Measurements from ENCODE around the gene GAK. TPM values are rescaled to one million over a fixed set of nuclear protein-coding genes. Genes with fewer than 3 reads are reported as not detected.

The GAK gene
- total RNA-seq, 4 donors from 2014 or later: 70.1 to 95.3 (median 78.1) TPM

- TF ChIP-seq POLR2AphosphoS5 (IDR thresholded peaks at IDR 0.05) (no peak), CTCF (IDR thresholded peaks at IDR 0.05) (no peak), EP300 (IDR thresholded peaks at IDR 0.05) (no peak), POLR2A (IDR thresholded peaks at IDR 0.05) (no peak)
- Histone ChIP-seq H3K4me1 (no peaks in the 10 kb centered on the region), H3K27me3 (no peaks in the 10 kb centered on the region), H3K27ac (no peak overlapping the region), H3K36me3 (peaks cover 0 to 99% of the 10 kb centered on the region in 2 donors), H3K4me3 (no peak overlapping the region), H3K9me3 (no peaks in the 10 kb centered on the region)
- no peak for ATAC-seq
- WGBS, 2 donors (ENCODE audit: low coverage in 1 of 2): 100% methylated on average over 2 of the region's 24 CpGs; no CpG with 5 or more reads in 1 of the 2 donors
Observed at GRCh38 chr4:959338-960139, 27.4 kb upstream of the GAK start.

- Histone ChIP-seq H3K27me3 (no peaks in the 10 kb centered on the region), H3K9me3 (no peaks in the 10 kb centered on the region), H3K27ac (no peak overlapping the region), H3K36me3 (peaks cover 0 to 99% of the 10 kb centered on the region in 2 donors), H3K4me3 (no peak overlapping the region), H3K4me1 (no peaks in the 10 kb centered on the region)
- no peak for ATAC-seq
- no peak for TF ChIP-seq CTCF (IDR thresholded peaks at IDR 0.05)
- no peak for TF ChIP-seq EP300 (IDR thresholded peaks at IDR 0.05)
- TF ChIP-seq POLR2A (IDR thresholded peaks at IDR 0.05): no peak
- TF ChIP-seq POLR2AphosphoS5 (IDR thresholded peaks at IDR 0.05): no peak
- 62% methylated on average over 3 of the region's 17 CpGs; no CpG with 5 or more reads in 1 of the 2 donors for WGBS, 2 donors (ENCODE audit: low coverage in 1 of 2)
Observed at GRCh38 chr4:958696-959337, 26.7 kb upstream of the GAK start.

GRCh38 chr4:958314-958665 is 26.2 kb upstream of the GAK start:
- H3K27me3 ChIP-seq: no peaks in the 10 kb centered on the region
- TF ChIP-seq POLR2A (IDR thresholded peaks at IDR 0.05) (no peak), EP300 (IDR thresholded peaks at IDR 0.05) (no peak), POLR2AphosphoS5 (IDR thresholded peaks at IDR 0.05) (no peak), CTCF (IDR thresholded peaks at IDR 0.05) (no peak)
- peaks cover 0 to 99% of the 10 kb centered on the region in 2 donors for H3K36me3 ChIP-seq
- no peak overlapping the region for H3K27ac ChIP-seq
- no peaks in the 10 kb centered on the region for H3K9me3 ChIP-seq
- ATAC-seq: no peak
- no peaks in the 10 kb centered on the region for H3K4me1 ChIP-seq
- no peak overlapping the region for H3K4me3 ChIP-seq
- WGBS, 2 donors (ENCODE audit: low coverage in 1 of 2): 90% methylated on average over 3 of the region's 17 CpGs; no CpG with 5 or more reads in 1 of the 2 donors

GRCh38 chr4:957581-958313 is 25.6 kb upstream of the GAK start:
- Histone ChIP-seq H3K27me3 (no peaks in the 10 kb centered on the region), H3K36me3 (peaks cover 0 to 99% of the 10 kb centered on the region in 2 donors), H3K4me3 (no peak overlapping the region), H3K9me3 (no peaks in the 10 kb centered on the region), H3K27ac (no peak overlapping the region), H3K4me1 (no peaks in the 10 kb centered on the region)
- no peak for TF ChIP-seq POLR2A (IDR thresholded peaks at IDR 0.05)
- TF ChIP-seq EP300 (IDR thresholded peaks at IDR 0.05): no peak
- TF ChIP-seq POLR2AphosphoS5 (IDR thresholded peaks at IDR 0.05): no peak
- TF ChIP-seq CTCF (IDR thresholded peaks at IDR 0.05): no peak
- 83 to 91% methylated on average over 1 to 24 of the region's 45 CpGs for WGBS, 2 donors (ENCODE audit: low coverage in 1 of 2)
- ATAC-seq: no peak

Measured in gastroesophageal sphincter (tissue), 4 donors.